Small intestine (tissue), 7 donors: ENCODE results near the gene CPED1. TPM values are rescaled to one million over a fixed set of nuclear protein-coding genes. Genes with fewer than 3 reads are reported as not detected.
A peak's percentile ranks its signal among the peaks of the same experiment; 100 is the strongest.

Experiments used
- DNase-seq, 2 donors: peaks; one replicate each; pipeline versions ENCODE4 v3.0.0 to v3.0.0-alpha.2; 2013
- FAIRE-seq: peaks from 2 replicates; lab custom pipeline; 2012; peaks lifted over from hg19 to GRCh38; lab: Jason Lieb, UNC
- H3K27ac ChIP-seq, 3 donors: one replicate each; pipeline ENCODE4 v1.5.1; 2013; ENCODE audit warnings: low read length in 2 of 3, mild to moderate bottlenecking in 2 of 3, control low read depth in 1 of 3, inconsistent platforms in 1 of 3, low read depth in 1 of 3, moderate library complexity in 1 of 3
- H3K27me3 ChIP-seq, 3 donors: one replicate each; pipeline ENCODE4 v1.6.1; 2013; ENCODE audit warnings: low read length in 3 of 3, inconsistent platforms in 1 of 3; ENCODE audit not compliant: control insufficient read depth in 3 of 3, insufficient read depth in 3 of 3
- H3K36me3 ChIP-seq, 3 donors: one replicate each; pipeline ENCODE4 v1.6.1; 2013; ENCODE audit warnings: low read length in 3 of 3, inconsistent platforms in 1 of 3, low read depth in 1 of 3, mild to moderate bottlenecking in 1 of 3, moderate library complexity in 1 of 3; ENCODE audit not compliant: control insufficient read depth in 3 of 3, insufficient read depth in 2 of 3
- H3K4me1 ChIP-seq, 3 donors: one replicate each; pipeline ENCODE4 v1.6.1; 2013; ENCODE audit warnings: low read length in 2 of 3, inconsistent platforms in 1 of 3, low read depth in 1 of 3, mild to moderate bottlenecking in 1 of 3, moderate library complexity in 1 of 3; ENCODE audit not compliant: control insufficient read depth in 3 of 3, insufficient read depth in 2 of 3
- H3K4me3 ChIP-seq, 3 donors: one replicate each; pipeline ENCODE4 v1.5.1; 2013; ENCODE audit warnings: low read length in 3 of 3, control low read depth in 1 of 3, inconsistent platforms in 1 of 3, low read depth in 1 of 3, mild to moderate bottlenecking in 1 of 3, moderate library complexity in 1 of 3
- H3K9me3 ChIP-seq, 2 donors: one replicate each; pipeline ENCODE4 v1.6.1; 2013; ENCODE audit warnings: low read depth in 1 of 2, low read length in 1 of 2; ENCODE audit not compliant: control insufficient read depth in 2 of 2, insufficient read depth in 1 of 2
- WGBS, 3 donors: extraction: QIAGEN DNeasy Blood & Tissue Kit; methylation state at CpG; one replicate each; pipeline ENCODE4 v1.1.7; 2013; 5-methylcytosine and 5-hydroxymethylcytosine counted together
- polyA plus RNA-seq, 4 donors: library from polyadenylated mRNA; stranded (reverse) in 3 of 4; unstranded in 1 of 4; fragments of 200-250 nt in 3 of 4; fragments of 120-200 nt in 1 of 4; gene quantifications; one replicate each; pipeline versions ENCODE4 v1.2.1 to v1.2.3, GENCODE V29; 2013
- donor health status: healthy with polysubstance abuse.
- donor health status: control.
- donor health status: control.
- donor health status: Bipolar disorder and iron deficiency.
- donor health status: healthy.

The CPED1 gene
- polyA plus RNA-seq, 4 donors, result 0.22 to 8.7 (median 1.9) TPM

- WGBS, 3 donors, result 11 to 31% (median 26%) methylated on average over 2 of the region's 2 CpGs
- Histone ChIP-seq H3K36me3 (no peaks in the 10 kb centered on the region), H3K9me3 (no peaks in the 10 kb centered on the region), H3K4me3 (no peak overlapping the region), H3K4me1 (peaks cover 0 to 10% (median 0%) of the 10 kb centered on the region in 3 donors), H3K27me3 (peaks cover 0 to 5% (median 0%) of the 10 kb centered on the region in 3 donors), H3K27ac (no peak overlapping the region)
- FAIRE-seq (no peak), DNase-seq (peak in 1 of 2 donors; percentile 6)
Observed at GRCh38 chr7:120985130-120985758, 3.3 kb upstream of the CPED1 start.

GRCh38 chr7:120985839-120986238, 2.7 kb upstream of the CPED1 start:
- H3K27me3 ChIP-seq, result peaks cover 0 to 5% (median 0%) of the 10 kb centered on the region in 3 donors
- H3K9me3 ChIP-seq, result no peaks in the 10 kb centered on the region
- DNase-seq, result no peak
- no peaks in the 10 kb centered on the region for H3K36me3 ChIP-seq
- H3K4me3 ChIP-seq, result no peak overlapping the region
- no peak overlapping the region for H3K27ac ChIP-seq
- WGBS, 3 donors, result 77 to 80% (median 79%) methylated on average over 2 of the region's 2 CpGs
- no peak for FAIRE-seq
- peaks cover 0 to 10% (median 0%) of the 10 kb centered on the region in 3 donors for H3K4me1 ChIP-seq

- no peaks in the 10 kb centered on the region for H3K36me3 ChIP-seq
- DNase-seq, result no peak
- FAIRE-seq, result no peak
- no peak overlapping the region for H3K27ac ChIP-seq
- no peaks in the 10 kb centered on the region for H3K9me3 ChIP-seq
- peaks cover 0 to 10% (median 0%) of the 10 kb centered on the region in 3 donors for H3K4me1 ChIP-seq
- WGBS, 3 donors, result 38 to 75% (median 48%) methylated on average over 2 of the region's 2 CpGs
- H3K4me3 ChIP-seq, result no peak overlapping the region
- H3K27me3 ChIP-seq, result peaks cover 0 to 5% (median 0%) of the 10 kb centered on the region in 3 donors
Observed at GRCh38 chr7:120986650-120987049, 1.9 kb upstream of the CPED1 start.

GRCh38 chr7:120987280-120987679, 1.2 kb upstream of the CPED1 start:
- 0 to 2% (median 0%) methylated on average over 3 of the region's 3 CpGs for WGBS, 3 donors

GRCh38 chr7:120987683-120988590, 574 bp upstream of the CPED1 start:
- WGBS, 3 donors, result 1 to 2% (median 1%) methylated on average over 12 of the region's 12 CpGs
- H3K27ac ChIP-seq, result peak overlapping the region in 2 of 3 donors; percentile 38 to 49
- peaks cover 0 to 5% (median 0%) of the 10 kb centered on the region in 3 donors for H3K27me3 ChIP-seq
- H3K36me3 ChIP-seq, result no peaks in the 10 kb centered on the region
- H3K4me1 ChIP-seq, result peaks cover 0 to 10% (median 0%) of the 10 kb centered on the region in 3 donors
- H3K4me3 ChIP-seq, result peak overlapping the region in 2 of 3 donors; percentile 25 to 35
- H3K9me3 ChIP-seq, result no peaks in the 10 kb centered on the region
- DNase-seq, result peak; percentile 89 to 90
- no peak for FAIRE-seq

More at GRCh38 chr7:120987280-120987679, 1.2 kb upstream of the CPED1 start:
- Histone ChIP-seq H3K9me3 (no peaks in the 10 kb centered on the region), H3K4me3 (peak overlapping the region in 1 of 3 donors; percentile 35), H3K4me1 (peaks cover 0 to 10% (median 0%) of the 10 kb centered on the region in 3 donors), H3K27ac (no peak overlapping the region), H3K36me3 (no peaks in the 10 kb centered on the region), H3K27me3 (peaks cover 0 to 5% (median 0%) of the 10 kb centered on the region in 3 donors)
- FAIRE-seq (no peak), DNase-seq (no peak)

GRCh38 chr7:120989257-120990220, 1.0 kb downstream of the CPED1 start:
- peak overlapping the region in 2 of 3 donors; percentile 5 to 35 for H3K4me3 ChIP-seq
- H3K9me3 ChIP-seq, result no peaks in the 10 kb centered on the region
- H3K36me3 ChIP-seq, result no peaks in the 10 kb centered on the region
- DNase-seq (no peak), FAIRE-seq (no peak)
- peak overlapping the region in 2 of 3 donors; percentile 46 to 90 for H3K27ac ChIP-seq
- H3K4me1 ChIP-seq, result peaks cover 0 to 10% (median 2%) of the 10 kb centered on the region in 3 donors
- 52 to 73% (median 62%) methylated on average over 15 of the region's 15 CpGs for WGBS, 3 donors
- H3K27me3 ChIP-seq, result peaks cover 0 to 5% (median 0%) of the 10 kb centered on the region in 3 donors

GRCh38 chr7:120990468-120991118, 2.1 kb downstream of the CPED1 start:
- peak; percentile 30 for FAIRE-seq
- peak overlapping the region in 1 of 3 donors; percentile 22 for H3K4me3 ChIP-seq

More at GRCh38 chr7:120990468-120991118, 2.1 kb downstream of the CPED1 start:
- peaks cover 0 to 10% (median 8%) of the 10 kb centered on the region in 3 donors for H3K4me1 ChIP-seq
- peaks cover 0 to 5% (median 0%) of the 10 kb centered on the region in 3 donors for H3K27me3 ChIP-seq
- DNase-seq, result no peak
- no peaks in the 10 kb centered on the region for H3K36me3 ChIP-seq
- peak overlapping the region in 2 of 3 donors; percentile 11 to 63 for H3K27ac ChIP-seq
- no peaks in the 10 kb centered on the region for H3K9me3 ChIP-seq
- 71 to 84% (median 82%) methylated on average over 6 of the region's 6 CpGs for WGBS, 3 donors
